Hepatocyte (in vitro differentiated cells): ENCODE measurements around the gene PITPNC1.

Experiments used
- EZH2 ChIP-seq: fragments of 200-600 bp; sonication (generic); IDR thresholded peaks from 2 replicates; pipeline ENCODE4 v1.6.1; 2016; ENCODE audit warnings: antibody characterized with exemption, mild to moderate bottlenecking, borderline replicate concordance
- EZH2phosphoT487 ChIP-seq: fragments of 200-600 bp; sonication (generic); IDR thresholded peaks from one replicate; pipeline ENCODE4 v1.6.1; 2018; ENCODE audit warnings: antibody characterized with exemption, mild to moderate bottlenecking, low read depth, moderate library complexity; ENCODE audit not compliant: unreplicated experiment, severe bottlenecking
- TF ChIP-seq, protein P1 (sequence below): fragments of 200-600 bp; sonication (generic); IDR thresholded peaks from 2 replicates; pipeline ENCODE4 v1.5.1; 2016; ENCODE audit warnings: antibody characterized with exemption, mild to moderate bottlenecking; ENCODE audit not compliant: poor library complexity

GRCh38 chr17:67532326-67532871 is 155.3 kb downstream of the PITPNC1 start:
- TF ChIP-seq, protein P1, sequence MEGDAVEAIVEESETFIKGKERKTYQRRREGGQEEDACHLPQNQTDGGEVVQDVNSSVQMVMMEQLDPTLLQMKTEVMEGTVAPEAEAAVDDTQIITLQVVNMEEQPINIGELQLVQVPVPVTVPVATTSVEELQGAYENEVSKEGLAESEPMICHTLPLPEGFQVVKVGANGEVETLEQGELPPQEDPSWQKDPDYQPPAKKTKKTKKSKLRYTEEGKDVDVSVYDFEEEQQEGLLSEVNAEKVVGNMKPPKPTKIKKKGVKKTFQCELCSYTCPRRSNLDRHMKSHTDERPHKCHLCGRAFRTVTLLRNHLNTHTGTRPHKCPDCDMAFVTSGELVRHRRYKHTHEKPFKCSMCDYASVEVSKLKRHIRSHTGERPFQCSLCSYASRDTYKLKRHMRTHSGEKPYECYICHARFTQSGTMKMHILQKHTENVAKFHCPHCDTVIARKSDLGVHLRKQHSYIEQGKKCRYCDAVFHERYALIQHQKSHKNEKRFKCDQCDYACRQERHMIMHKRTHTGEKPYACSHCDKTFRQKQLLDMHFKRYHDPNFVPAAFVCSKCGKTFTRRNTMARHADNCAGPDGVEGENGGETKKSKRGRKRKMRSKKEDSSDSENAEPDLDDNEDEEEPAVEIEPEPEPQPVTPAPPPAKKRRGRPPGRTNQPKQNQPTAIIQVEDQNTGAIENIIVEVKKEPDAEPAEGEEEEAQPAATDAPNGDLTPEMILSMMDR: no peak
- TF ChIP-seq EZH2: no peak
- no peak for TF ChIP-seq EZH2phosphoT487
